Fibroblast of skin of right biceps (primary cell): ENCODE data around the gene POLR2E.
"Not testable (repeated sequence)": the region's sequence is repeated elsewhere in the genome, so short reads cannot be mapped to it uniquely, and the experiment has no call there.

Experiments used
- DNase-seq: peaks from one replicate; pipeline ENCODE4 v3.0.0-alpha.2; 2013

POLR2E gene

DNA sequence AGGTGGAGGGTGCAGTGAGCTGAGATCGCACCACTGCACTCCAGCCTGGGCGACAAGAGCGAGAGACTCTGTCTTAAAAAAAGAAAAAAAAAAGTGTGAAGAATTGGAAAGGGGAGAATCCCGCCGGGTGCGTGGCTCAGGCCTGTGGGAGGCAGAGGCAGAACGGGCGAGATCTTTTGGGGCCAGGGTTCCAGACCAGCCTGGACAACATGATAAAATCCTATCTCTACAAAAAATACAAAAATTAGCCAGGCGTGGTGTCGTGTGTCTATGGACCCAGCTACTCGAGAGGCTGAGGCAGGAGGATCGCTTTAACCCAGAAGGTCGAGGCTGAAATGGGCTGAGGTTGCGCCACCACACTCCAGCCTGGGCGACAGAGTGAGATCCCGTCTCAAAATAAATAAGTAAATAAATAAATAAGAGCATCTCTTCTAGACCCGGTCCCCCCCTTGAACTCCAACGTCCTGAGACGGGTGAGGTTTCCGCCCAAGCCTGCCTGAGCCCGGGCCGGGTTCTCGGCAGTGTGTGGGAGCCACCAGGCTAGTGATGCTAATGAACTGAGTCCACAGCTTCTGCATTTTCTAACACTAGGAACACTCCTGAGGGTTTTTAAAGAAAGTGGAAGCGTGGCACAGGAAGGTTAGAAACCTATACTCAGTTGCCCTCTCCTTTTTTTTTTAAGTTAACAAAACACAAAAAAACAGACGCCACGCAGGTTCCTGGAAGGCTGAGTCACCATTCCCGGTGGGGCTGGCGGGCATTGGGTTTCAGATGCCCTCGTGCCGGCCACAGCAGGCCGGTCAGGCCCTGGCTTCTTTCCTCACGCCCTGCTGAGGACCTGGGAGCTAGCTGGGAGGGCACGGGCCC lies 30.7 kb upstream of the POLR2E start:
- DNase-seq = no peak

DNA sequence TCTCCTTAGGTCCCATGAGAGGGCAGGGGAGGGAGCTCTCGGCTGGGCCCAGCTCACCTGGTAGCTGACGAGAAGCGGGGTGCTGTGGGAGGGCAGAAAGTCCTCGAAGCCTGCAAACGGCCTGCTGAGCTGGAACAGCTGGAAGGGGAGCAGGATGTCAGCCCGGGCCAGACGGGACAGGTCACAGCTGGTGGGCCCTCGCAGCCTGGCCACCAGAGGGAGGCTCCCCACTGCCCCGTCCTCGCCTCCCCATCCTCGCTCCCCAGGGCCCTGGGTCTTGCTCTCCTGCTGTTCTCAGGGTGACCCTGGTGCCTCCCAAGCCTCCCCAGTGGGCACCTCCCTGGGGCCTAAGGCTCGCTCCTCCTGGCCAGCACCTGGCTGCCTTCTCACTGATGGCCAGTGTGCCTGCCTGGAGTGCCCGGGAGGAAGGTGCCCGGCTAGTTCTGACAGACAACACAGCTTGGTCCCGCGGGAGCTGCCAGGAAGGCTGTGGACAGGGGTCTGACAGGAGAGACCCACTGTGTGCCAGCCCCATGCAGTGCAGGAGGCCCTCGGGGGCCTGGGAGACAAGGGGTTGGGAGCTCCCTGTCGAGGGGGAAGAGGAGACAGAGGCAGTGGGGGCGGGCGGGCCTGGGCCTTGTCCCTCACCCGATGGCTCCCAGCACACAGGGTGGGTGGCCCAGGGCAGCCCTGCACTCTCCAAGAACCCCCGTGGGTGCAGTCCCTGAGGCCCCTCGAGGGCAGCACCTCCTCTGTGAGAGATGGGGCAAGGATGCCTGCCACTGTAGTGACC lies 28.9 kb upstream of the POLR2E start:
- no peak for DNase-seq

DNA sequence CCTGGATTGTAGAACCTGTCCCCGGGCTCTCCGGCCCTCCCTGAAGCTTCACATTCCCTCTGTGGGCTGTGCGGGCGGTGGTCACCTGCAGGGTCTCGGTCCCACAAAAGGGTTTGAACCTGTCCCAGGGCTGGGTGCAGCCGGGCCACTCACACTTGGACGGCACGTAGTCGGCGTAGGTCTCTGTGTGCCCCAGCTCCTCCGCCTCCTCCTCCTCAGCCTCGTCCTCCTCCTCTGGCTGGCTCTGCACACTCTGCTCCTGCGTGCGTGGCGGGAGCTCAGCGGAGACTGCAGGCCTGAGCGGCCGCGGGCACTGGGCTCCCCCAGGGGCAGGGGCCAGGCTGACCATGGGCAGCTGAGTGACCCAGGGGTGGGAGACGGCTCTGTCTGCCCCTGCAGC lies 28.2 kb upstream of the POLR2E start:
- DNase-seq = no peak

DNA sequence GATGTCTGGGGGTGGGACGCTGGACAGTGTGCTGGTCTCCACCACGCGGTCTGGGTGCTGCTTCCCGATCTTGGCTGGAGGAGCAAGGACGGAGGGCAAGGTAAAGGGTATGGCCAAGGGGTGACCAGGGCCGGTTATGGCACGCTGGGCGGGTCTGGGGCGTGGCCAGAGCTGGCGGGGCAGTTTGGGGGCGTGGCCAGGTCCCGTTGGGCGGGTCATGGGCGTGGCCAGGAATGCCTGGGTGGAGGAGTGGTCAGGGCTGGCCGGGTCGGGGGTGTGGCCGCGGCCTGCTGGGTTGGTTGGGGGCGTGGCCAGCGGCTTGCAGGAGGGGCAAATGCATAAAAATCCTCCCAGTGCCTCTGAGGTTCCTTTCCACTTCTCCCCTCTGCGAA lies 27.8 kb upstream of the POLR2E start:
- DNase-seq = peak; percentile 71

DNA sequence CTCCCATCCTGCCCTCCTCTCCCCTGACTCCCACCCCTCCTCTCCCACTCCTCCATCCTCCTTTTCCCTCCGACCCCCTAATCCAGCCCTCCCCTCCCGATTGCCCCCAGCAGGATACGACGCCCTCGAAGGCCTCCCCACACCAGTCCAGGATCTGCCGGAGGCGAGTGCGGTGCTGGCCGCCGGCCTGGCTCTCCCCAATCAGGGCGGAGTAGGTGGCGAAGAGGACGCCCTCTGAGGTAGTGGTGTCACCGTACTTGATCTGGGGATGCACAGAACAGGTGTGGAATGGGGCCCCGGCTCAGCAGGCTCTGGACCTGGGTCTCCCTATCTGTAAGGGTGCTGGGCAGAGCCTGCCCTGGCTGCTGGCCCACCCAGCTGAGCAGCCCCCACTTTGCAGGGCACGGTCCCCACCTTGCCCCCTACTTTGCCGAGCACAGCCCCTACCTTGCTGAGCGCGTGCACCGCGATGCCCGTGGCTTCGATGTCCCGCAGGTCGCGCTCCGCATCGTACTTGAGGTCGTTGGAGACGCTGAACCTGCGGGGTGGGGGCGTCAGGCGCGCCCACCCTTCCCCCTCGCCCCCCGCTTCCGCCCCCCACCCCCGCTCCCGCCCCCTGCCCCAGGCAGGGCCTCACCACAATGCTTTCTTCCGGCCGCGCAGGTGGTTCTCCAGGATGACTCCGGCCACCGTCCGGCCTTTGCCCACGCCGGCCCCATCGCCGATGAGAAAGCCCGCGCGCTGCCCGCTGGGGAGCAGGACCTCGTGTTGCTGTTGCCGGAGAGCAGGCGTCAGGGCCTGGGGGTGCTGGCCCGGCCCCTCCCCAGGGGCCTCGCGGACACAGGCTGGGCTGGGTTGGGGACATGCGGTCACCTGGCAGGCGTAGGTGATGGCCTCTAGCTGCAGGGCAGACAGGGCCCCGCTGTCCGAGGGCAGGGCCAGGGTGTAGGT lies 27.1 kb upstream of the POLR2E start:
- no peak for DNase-seq

DNA sequence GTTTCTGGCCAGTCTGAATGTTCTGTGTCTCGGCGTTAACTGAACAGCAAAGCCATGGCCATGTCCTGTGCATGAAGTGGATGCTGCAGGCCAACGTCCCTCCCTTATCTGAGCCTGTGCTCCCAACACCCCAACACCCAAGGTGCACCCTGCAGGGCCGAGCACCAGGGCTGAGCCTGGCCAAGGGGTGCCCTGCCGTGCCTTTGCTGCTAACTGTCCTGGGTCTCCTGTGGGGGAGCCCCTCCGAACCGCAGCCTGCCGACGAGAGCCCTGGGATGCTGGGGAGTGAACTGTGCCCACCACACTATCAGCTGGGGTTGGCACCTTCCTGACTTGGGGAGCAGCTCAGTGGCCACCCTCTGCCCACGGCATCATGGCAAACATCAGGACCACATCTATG lies 26.2 kb upstream of the POLR2E start:
- no peak for DNase-seq

DNA sequence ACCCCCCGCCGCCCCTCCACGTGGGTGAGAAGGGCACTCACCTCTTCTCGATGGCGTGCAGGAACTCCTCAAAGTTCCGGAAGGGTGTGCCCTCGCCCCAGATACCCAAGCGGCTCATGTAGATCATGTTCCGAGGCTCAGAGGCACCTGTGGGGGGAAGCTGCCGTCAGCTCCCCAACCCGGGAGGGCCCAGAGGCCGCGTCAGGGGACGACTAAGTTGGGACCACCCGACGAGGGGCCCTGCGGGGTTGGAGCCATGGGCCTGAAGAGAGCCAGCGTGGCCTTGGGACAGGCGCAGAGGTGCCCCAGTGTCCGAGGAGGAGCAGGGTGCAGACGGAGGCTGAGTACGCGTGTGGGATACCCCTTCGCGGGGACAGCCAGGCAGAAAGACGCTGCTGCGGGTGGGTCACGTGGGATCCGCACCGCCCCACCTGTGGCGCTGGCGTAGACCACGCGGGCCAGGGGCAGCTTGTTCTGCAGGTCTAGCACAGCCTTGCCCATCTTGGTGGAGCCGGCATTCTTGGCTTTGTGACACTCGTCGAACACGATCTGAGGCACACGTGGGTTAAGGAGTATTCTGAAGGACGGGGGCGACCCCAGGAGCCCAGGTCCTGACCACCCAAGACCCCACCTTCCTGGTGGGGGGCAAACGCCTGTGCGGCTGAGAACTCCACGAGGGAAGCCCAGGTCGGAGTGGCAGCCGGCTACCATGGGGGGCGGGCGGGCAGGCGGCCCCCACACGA lies 24.5 kb upstream of the POLR2E start:
- DNase-seq = no peak

DNA sequence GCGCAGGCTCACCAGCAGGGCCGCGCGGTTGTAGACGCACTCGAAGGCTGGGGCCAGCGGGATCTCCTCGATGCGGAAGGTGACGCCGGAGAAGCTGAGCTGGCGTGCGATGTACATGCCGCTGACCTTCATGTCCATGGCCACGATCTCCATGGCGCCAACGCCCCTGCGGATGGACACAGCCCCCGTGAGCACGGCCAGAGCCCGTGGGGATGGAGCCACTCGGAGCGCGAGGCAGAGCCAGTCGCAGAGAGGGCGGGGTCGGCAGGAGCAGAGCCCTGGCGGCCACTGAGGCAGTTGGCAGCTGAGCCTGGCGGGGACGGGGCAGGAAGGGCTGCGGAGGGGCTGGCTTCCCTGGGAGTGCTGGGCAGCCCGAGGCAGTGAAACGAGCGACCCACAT lies 23.8 kb upstream of the POLR2E start:
- DNase-seq = no peak

DNA sequence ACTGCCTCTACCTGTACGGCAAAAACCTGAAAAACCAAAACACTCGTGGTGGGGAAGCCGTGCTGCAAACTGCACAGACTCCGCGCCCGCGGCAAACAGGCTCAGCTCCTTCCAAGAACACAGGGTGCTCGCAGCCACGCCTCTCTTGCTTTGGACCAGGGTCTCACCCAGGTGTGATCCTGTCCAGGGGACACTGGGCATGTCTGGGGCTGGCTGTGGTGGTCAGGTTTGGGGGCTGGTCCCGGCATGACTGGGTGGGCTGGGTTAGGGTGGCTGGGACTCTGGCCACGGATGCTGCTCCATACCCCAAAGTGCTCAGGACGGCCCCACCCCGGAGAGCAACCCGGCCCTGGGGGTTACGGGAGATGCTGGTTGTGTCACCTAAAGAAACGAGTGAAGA lies 22.5 kb upstream of the POLR2E start:
- DNase-seq = no peak

DNA sequence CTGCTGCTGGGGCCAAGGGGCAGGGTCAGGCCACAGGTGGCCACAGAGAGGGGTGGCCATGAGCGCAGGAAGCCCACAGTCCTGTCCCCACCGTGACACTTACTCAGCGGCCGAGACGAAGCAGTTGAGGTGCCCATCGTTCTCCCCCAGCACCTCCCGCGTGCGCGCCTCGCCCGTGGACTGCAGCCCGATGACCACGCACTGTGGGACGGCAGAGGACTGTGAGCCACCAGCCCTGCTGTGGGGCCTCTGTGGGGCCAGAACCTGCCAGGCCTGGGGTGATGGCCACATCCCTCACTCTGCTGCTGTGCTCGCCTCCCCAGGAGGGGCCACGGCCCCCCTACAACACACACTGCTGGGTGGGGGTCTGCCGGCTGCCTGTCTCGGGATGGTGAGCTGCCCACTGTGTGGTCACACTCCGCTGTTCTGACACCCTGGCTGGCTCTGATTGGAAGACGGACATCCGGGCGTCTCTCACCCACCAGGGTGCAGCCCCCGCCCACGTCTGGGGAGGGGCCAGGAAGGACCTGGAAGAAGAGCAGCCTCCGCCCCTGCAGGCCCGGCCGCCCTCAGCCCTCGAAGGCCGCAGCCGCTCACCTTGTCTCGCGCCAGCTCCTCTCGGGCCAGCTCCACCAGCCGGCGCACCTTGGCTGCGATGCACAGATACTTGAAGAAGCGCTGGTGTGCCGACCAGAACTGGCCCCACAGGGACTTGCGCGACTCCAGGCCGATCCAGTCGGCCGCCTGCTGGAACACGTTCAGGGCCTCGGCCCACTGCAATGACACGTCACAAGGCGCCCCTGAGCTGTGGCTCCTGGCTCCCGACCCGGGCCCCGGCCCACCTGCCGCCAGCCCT lies 21.8 kb upstream of the POLR2E start:
- no peak for DNase-seq

DNA sequence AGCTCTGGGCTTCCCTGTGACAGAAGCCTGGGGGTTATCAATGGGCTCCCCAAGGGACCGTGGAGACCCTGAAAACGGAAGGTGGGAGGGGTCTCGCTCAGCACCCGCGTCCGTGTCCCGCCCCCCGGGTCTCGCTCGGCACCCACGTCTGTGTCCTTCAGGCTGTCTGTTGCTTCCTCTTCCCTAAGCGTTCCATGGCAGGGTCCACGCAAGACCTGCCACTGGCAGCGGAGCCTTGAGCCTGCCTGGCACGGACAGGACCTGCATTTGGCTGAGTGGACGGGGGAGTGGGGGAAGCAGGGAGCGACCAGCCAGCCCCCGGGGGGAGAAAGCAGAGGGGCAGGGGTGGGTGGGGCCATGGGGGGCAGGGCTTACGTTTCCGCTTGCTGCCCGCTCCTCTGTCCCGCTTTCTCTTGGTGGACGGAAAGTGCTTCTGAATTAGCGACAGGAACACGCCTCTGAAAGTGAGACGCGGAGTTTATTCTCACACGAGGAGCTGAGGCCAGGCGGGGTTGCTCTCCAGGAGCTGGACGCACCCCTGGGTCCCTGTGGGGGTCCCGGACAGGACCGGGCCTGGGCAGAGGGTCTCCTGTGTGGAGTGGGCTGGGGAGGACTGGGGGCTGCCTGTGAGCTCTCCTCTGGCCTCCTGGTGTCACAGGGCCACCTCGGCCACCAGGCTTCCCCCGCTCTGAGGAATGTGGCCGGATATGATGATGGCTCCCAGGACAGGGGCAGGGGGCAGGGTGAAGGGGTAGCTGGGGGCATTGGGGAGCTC lies 20.7 kb upstream of the POLR2E start:
- DNase-seq = no peak

DNA sequence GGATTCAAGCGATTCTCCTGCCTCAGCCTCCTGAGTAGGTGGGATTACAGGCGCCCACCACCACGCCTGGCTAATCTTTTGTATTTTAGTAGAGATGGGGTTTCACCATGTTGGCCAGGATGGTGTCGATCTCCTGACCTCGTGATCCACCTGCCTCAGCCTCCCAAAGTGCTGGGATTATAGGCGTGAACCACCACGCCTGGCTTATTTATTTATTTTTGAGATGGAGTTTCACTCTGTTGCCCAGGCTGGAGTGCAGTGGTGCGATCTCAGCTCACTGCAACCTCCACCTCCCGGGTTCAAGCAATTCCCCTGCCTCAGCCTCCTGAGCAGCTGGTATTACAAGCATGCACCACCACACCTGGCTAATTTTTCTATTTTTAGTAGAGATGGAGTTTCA lies 19.6 kb upstream of the POLR2E start:
- not testable (repeated sequence) for DNase-seq

DNA sequence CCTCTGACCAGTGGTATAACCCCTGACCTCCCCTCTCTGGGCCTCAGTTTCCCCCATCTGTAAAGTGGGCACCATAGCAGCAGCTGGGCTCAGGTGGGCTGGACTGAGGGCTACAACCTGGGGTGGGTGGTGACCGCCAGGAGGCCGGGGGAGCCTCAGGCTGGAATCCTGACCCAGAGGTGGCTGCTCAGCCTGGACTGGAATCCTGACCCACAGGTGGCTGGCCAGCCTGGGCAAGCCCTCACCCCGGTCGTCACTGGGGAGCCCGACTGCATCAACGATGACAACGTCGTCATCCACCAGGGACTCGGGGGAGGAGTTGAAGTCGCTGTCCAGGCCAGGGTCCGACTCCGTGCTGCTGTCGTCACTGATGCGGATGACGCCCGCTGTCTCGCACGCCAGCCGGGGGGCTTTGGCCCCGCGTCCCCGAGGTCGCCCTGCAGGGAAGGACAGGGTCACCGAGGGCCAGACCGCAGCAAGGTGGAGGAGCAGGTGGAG lies 18.9 kb upstream of the POLR2E start:
- DNase-seq = no peak

DNA sequence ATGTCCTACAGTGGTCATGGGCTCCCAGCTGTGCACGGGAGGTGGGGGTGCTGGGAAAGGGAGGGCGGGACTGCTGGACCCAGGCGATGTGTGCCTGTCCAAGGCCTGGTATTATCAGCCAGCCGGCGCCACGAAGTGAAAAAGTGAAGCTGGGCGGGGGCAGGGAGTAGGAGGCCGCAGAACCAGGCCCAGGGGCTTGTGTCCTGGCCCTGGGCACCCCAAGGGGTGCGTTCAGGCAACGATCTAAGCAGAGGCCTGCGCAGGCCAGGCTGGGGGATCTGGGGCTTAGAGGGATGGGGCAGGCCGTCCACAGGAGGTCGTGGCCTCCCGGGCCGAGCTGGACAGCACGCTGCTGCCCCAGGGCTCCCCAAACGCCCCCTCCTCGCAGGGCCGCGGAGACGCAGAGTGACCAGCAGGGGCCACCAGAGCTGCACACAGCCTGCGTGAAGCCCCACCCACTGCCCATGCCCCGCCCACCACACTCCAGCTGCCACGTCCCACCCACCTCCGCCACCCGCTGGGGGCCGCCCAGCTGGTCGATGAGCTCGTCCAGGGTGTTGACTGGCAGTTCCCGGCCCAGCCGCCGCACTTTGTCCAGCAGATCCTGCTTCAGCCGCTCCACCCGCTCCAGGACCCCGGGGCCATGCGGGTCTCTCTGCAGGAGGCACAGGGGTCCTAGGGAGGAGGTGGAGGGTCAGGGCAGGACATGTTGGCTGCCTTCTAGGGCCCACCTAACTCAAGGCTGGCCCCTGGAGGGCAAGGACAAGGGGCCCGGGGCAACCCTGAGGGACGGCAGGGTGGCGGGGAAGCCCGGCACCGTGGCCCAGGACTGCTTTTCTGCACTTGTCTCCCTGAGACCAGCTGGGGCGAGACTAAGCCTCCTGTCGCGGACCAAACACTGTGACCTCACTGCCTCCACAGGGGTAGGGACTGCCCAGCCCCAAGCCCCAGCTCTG lies 18.1 kb upstream of the POLR2E start:
- peak; percentile 91 for DNase-seq

DNA sequence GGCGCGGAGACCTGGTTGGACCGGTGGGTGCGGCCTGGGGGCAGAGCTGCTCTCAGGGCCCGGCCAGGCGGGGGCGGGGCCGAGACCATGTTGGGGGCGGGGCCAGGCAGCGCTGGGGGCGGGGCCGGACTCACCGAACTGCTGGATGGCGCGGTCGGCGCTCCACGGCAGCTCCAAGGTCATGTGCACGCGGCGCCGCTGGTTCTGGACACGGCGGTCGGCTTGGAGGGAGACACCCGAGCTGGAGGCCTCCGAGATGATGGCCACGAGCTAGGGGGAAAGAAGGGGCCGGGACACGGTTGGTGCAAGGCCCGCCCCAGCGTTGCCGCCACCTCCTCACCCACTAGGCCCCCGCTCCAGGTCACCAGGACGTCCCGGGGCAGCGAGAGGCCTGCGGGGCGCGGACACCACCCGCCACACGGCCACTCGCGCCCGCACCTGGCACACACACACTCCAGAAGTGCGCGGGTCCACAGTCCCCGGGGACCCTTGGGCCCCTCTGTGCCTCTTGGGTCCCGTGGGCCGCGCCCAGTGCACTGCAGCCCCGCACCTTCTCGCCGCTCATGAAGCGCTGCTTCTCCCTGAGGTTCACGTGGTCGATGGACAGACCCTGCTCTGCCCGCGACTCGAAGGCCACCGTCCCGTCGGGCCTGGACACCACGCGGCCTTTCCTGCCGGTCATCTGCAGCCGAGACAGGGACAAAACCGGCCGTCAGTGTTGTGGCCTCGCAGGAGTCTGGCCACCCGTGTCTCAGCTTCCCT lies 17.3 kb upstream of the POLR2E start:
- DNase-seq = no peak

DNA sequence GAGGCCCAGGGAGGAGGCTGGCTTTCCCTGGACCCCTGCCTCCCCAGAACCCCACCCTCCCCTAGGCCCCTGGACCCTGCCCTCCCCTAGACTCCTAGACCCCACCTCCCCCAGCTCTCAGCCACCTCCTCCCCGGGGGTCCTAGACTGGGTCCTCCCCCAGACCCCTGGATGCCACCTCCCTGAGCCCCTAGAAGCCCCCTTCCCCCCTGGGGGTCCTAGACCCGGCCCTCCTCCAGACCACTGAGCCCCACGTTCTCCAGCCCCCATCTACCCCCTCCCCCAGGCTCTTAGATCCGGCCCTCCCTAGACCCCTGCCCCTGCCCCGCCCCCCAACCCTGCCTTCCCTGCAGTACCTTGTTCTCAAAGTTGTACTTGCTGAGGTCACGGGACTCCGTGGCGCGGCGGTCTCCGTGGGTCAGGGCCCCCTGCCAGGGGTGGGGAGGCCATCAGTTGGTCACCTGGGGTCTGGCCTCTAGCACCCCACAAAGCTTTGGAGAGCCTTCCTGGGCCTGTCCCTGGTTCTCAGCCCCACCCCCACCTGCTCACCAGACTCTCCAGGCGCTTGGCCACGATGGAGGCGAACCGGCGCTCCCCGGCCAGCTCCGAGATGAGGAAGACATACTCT lies 16.6 kb upstream of the POLR2E start:
- DNase-seq = no peak

DNA sequence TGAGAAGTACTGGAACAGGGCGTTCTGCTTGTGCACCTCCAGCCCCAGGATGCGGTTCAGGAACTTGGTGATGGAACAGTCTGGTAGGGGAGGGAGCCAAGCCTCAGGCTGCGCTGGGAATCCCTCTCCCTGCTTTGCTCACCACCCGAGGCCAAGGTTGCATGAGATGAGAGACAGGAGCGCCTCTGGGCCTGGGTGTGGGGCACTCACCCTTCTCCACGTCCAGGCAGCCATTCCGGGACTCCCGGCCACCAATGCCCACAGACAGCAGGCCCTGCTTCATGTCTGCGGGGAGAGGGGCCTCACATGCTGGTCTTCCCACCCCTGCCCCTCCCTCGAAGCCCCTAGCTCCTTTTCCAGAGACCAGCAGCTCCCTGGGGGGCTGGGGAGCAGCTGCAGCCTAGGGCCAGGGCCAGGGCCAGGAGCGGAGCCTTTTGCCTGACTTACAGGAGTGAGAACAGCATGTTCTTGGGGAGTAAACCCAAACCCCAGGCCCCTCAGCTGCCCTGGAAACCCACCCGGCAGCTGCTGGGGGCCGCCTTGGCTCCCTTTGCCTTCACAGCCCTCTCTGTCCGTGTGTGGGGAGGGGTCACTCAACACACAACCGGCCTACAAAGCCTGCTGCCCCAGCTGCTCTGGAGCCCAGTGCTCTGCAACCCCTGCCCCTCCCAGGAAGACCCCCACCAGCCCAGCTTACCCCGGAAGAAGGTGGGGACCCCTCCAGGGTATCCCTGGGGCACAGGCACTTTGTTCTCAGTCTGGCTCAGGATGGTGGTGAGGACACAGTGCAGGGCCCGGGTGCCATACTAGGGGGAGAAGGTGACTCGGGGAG lies 15.8 kb upstream of the POLR2E start:
- DNase-seq = no peak
